Choroid plexus epithelial cell (primary cell): ENCODE results near the gene RGS7.
"Not testable (repeated sequence)": the region's sequence is repeated elsewhere in the genome, so short reads cannot be mapped to it uniquely, and the experiment has no call there.

Experiments used
- DNase-seq: peaks from one replicate; pipeline ENCODE4 v3.0.0-alpha.2; 2010; ENCODE audit warnings: low read depth
- H3K4me3 ChIP-seq: 2 replicates; pipeline ENCODE4 v1.5.1; 2011; ENCODE audit warnings: low read depth, mild to moderate bottlenecking, control low read depth, low read length, moderate library complexity
- TF ChIP-seq, protein P1 (sequence below): conservative IDR thresholded peaks from 2 replicates; pipeline ENCODE4 v1.5.1; 2011; ENCODE audit warnings: low read depth, mild to moderate bottlenecking, control low read depth, inconsistent platforms, low read length, moderate library complexity

Gene RGS7

DNA sequence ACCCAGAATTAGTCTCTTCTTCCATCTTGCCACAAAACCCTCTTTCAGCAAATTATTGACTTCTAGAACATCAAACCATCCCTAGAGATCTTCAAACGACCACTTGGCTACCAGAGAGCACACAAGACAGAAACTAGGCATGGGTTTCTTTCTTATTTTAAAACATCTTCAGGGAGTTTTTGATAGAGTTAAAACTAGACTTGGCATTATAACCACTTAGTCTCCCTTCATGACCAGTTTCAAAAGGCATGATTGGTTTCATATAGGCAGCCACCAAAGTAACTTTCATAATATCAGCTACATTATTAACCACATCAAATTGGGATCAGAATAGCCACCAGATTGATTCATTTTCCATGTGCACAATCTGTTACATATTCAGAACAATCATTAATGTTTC, 376.7 kb downstream of the RGS7 start:
- no peak for DNase-seq
- no peak overlapping the region for H3K4me3 ChIP-seq
- TF ChIP-seq, protein P1, sequence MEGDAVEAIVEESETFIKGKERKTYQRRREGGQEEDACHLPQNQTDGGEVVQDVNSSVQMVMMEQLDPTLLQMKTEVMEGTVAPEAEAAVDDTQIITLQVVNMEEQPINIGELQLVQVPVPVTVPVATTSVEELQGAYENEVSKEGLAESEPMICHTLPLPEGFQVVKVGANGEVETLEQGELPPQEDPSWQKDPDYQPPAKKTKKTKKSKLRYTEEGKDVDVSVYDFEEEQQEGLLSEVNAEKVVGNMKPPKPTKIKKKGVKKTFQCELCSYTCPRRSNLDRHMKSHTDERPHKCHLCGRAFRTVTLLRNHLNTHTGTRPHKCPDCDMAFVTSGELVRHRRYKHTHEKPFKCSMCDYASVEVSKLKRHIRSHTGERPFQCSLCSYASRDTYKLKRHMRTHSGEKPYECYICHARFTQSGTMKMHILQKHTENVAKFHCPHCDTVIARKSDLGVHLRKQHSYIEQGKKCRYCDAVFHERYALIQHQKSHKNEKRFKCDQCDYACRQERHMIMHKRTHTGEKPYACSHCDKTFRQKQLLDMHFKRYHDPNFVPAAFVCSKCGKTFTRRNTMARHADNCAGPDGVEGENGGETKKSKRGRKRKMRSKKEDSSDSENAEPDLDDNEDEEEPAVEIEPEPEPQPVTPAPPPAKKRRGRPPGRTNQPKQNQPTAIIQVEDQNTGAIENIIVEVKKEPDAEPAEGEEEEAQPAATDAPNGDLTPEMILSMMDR: no peak

DNA sequence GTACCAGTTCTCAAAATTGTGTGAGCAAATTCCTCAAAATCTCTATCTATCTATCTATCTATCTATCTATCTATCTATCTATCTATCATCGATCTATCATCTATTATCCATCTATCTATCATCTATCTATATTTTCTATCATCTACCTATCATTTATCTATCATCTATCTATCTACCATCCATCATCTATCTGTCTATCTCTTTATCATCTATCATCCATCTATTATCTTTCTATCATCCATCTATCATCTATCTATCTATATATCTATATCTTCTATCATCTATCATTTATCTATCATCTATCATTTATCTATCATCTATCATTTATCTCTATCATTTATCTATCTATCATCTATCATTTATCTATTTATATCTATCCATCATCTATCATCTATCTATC, 380.3 kb downstream of the RGS7 start:
- H3K4me3 ChIP-seq: no peak overlapping the region
- TF ChIP-seq, protein P1: no peak
- no peak for DNase-seq

DNA sequence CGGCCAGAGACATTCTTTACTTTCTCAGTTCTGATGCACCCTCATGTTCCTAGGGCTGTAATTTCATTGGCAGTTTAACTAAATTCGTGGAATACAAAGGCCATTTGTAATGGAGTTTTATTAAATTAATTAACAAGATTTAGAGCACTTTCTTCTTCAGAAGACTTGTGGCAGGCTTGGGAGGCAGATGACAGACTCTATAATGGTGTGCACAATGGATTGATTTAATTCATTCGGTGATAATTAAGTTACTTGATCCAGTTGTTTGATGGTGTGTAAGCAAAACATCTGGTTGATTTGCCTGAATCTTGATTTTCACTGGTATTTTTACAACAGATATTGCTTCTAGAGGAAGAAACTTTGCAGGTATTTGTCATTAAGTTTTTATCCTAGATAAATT, 383.1 kb downstream of the RGS7 start:
- no peak for DNase-seq
- TF ChIP-seq, protein P1: no peak
- no peak overlapping the region for H3K4me3 ChIP-seq

DNA sequence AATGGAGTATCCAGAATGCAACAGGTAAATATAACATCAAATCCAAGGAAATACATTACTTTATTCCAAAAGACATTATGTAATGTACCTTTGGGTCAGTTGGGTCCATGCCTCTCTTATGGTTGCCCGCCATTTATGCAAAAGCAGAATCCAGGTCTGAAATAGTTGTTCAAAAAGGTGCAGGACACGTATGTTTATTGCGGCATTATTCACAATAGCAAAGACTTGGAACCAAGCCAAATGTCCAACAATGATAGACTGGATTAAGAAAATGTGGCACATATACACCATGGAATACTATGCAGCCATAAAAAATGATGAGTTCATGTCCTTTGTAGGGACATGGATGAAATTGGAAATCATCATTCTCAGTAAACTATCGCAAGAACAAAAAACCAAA, 384.9 kb downstream of the RGS7 start:
- DNase-seq, H3K4me3 ChIP-seq: not testable (repeated sequence)

DNA sequence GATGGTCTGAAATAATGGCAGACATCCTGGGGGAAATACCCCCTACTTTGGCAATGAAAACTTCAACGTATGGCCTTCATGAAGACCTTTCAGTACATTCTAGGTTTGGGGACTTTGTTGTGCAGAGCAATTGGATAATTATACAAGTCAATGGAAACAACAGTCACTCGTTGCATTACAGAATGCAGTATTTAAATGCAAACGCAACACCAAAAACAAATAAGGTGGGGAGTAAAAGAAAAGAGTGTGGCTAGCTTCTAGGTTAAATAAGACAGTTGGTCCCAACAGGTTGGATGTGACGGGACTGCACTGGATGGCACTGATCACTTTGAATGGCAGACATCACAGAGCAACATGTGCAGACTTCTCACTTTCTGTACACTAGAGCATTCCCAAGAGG, 386.8 kb downstream of the RGS7 start:
- TF ChIP-seq, protein P1: no peak
- no peak overlapping the region for H3K4me3 ChIP-seq
- no peak for DNase-seq

DNA sequence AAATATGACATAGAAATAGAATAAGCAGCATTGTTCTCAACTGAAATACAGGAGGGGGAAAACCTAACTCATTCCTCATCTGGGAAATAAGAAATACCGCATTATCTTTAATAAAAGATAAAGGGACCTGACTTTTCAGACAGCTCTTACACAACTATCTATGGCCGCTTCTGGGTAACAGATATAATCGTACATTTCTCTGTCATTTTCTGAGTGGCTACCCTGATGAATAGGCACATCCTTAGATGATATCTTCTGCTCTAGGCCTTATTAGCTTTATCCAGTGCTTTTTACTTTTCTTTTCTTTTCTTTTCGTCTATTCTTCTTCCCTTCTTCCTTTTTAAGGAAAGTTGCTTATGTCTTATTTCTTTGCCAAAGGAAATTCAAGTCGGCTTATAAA, 388.1 kb downstream of the RGS7 start:
- TF ChIP-seq, protein P1: no peak
- H3K4me3 ChIP-seq: no peak overlapping the region
- no peak for DNase-seq

DNA sequence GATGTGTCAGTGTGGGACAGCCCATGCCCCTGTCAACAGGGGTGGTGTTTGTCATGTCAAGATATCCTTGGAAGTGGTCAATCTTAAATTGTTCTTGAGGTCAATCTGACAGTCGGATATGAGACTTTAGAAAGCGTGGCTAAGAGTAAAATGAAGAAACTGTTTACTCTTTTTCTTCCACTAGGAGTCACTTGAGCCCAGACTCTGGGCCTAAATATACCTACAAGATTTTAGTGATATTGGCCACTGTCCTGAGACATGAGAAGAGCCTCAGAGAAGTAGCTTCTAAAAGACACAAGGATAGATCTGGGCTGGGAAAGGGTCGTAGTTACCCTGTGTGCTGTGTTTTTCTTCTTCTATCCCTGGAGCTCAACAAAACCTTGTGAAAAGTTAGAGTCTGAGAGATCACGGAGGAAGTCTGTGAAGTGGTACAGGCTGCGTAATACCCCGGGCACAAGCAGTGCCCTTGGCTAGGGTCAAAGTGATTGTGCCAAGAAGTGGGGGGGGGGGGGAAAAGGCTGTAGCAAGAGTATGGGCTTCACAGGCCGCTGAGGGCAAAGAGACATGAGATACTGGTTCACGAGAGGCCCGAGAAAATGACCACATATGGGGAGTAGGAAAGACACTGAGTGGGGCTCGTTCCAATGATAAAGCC, 389.8 kb downstream of the RGS7 start:
- no peak for DNase-seq
- TF ChIP-seq, protein P1: no peak
- H3K4me3 ChIP-seq: no peak overlapping the region
